HG03039 (cell line): Measurements from ENCODE around the gene IL4R.
"Not testable (repeated sequence)": the region's sequence is repeated elsewhere in the genome, so short reads cannot be mapped to it uniquely, and the experiment has no call there.

Experiments used
- ATAC-seq: cut with Tn5 transposase; IDR thresholded peaks from one replicate; pipeline ENCODE4 v1.9.1; 2021; ENCODE audit warnings: mild to moderate bottlenecking, moderate library complexity; ENCODE audit not compliant: unreplicated experiment

Gene IL4R

GRCh38 chr16:27313422-27314160 is at the start of gene IL4R:
Gene IL4R (plus strand): TSS chr16:27313974. CDS start chr16:27340204, 26,230 bp downstream.
- no peak for ATAC-seq

GRCh38 chr16:27264151-27264550 is 49.6 kb upstream of the IL4R start:
- no peak for ATAC-seq

- ATAC-seq = no peak
Observed at GRCh38 chr16:27265982-27266381, 47.8 kb upstream of the IL4R start.

GRCh38 chr16:27267037-27267677 is 46.6 kb upstream of the IL4R start:
- ATAC-seq = no peak

GRCh38 chr16:27268376-27269299 is 45.1 kb upstream of the IL4R start, which contains the start of gene NSMCE1:
Gene NSMCE1 (minus strand): TSS chr16:27268772. CDS start chr16:27257570, 11,202 bp downstream.
- peak; percentile 87 for ATAC-seq

GRCh38 chr16:27269300-27270150 is 44.2 kb upstream of the IL4R start:
- no peak for ATAC-seq

- ATAC-seq = no peak
Observed at GRCh38 chr16:27270349-27270748, 43.4 kb upstream of the IL4R start.

- no peak for ATAC-seq
Observed at GRCh38 chr16:27272076-27272475, 41.7 kb upstream of the IL4R start.

- ATAC-seq = not testable (repeated sequence)
Observed at GRCh38 chr16:27272697-27273096, 41.1 kb upstream of the IL4R start.

GRCh38 chr16:27273330-27273669 is 40.5 kb upstream of the IL4R start:
- no peak for ATAC-seq

GRCh38 chr16:27273670-27274423 is 39.9 kb upstream of the IL4R start:
- ATAC-seq = no peak

GRCh38 chr16:27274424-27274874 is 39.3 kb upstream of the IL4R start:
- ATAC-seq = not testable (repeated sequence)

- no peak for ATAC-seq
Observed at GRCh38 chr16:27275394-27275793, 38.4 kb upstream of the IL4R start.

- no peak for ATAC-seq
Observed at GRCh38 chr16:27281243-27281642, 32.5 kb upstream of the IL4R start.

- ATAC-seq = no peak
Observed at GRCh38 chr16:27284865-27285675, 28.7 kb upstream of the IL4R start.

GRCh38 chr16:27285676-27286196 is 28.0 kb upstream of the IL4R start:
- ATAC-seq = no peak

- ATAC-seq = no peak
Observed at GRCh38 chr16:27286451-27286850, 27.3 kb upstream of the IL4R start.

GRCh38 chr16:27287051-27287811 is 26.5 kb upstream of the IL4R start:
- no peak for ATAC-seq
